GM21825 (cell line): Measurements from ENCODE around the gene TRIM6.
"Not testable (repeated sequence)": the region's sequence is repeated elsewhere in the genome, so short reads cannot be mapped to it uniquely, and the experiment has no call there.

Experiments used
- ATAC-seq: cut with Tn5 transposase; IDR thresholded peaks from one replicate; pipeline ENCODE4 v1.9.1; 2021; ENCODE audit warnings: mild to moderate bottlenecking, moderate library complexity; ENCODE audit not compliant: unreplicated experiment

The TRIM6 gene

GRCh38 chr11:5596607-5597201 lies at the start of gene TRIM6:
Gene TRIM6, plus strand, starts transcription at chr11:5596637. Its CDS starts 261 bp downstream, at chr11:5596898.
- ATAC-seq, result peak; percentile 42

GRCh38 chr11:5547982-5548381 lies 48.5 kb upstream of the TRIM6 start:
- peak; percentile 66 for ATAC-seq

DNA sequence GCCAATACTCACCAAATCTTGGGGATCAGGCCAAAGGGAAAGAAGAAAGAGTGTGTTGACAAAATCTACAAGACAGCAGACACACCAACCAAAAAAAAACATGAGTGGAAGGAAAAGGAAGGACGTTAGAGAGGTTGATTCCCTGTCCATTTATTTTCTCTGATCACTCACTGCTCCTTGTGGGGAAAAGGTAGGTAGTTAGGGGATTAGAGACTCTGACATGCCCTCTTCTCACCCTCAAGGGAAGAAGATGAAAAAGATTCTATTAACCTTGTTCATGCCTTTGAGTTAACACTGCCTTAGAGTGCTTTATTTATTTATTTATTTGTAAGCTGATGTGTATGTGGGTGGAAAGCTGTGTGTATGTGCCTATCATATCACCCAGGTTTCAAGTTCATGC lies 48.0 kb upstream of the TRIM6 start, which contains the start of gene OR52H1:
Gene OR52H1 (minus strand): TSS at position 101 of the 400 bp plus-strand sequence. CDS start 3,035 bp downstream, outside the sequence.
- ATAC-seq, result no peak

GRCh38 chr11:5550440-5551095 lies 45.9 kb upstream of the TRIM6 start:
- no peak for ATAC-seq

GRCh38 chr11:5553343-5553742 lies 43.1 kb upstream of the TRIM6 start:
- ATAC-seq, result no peak

DNA sequence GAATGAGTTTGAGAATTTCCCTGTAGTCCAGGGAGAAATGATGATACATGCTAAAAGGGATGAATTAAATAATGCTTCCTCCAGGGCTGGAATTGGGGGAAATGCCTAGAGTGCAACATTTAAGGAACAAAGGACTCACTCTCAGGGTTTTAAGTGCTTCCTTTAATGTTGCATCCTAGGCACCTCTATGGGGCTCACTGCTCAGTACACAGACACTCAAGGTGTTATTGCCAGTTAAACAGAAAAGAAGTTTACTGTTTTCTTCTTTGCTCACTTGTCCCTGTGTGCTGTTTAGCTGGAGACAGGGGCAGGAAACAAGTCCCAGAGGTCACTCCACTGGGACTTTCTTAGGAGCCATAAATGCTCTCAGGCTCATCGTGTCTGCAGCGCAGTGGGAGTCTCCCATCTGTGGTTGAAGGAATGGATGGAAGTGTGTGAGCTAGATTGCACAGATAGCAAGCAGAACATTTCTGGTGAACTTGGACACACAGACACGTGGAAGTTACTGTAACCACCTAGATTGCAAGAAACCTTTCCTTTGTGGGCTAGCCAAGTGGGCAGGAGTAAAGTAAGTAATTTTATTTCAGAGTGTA lies 39.7 kb upstream of the TRIM6 start:
- no peak for ATAC-seq

DNA sequence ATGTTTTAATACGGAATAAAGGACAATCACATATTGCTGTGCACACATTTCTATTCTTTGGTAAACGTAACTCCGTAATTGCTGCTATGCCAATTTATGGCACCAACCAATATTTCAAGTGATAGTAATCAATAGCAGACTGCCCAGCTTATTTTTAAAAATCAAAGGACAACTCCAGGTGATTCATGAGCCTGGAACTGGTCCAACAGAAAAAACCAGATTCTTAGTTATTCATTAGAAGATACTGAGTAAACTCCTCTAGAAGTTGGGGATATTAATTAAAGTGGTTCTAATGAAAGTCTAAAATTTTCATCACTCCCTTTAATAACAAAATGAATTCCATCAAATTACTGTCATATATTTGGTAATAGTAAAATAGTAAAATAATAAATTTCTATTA lies 38.7 kb upstream of the TRIM6 start:
- ATAC-seq, result no peak

- ATAC-seq, result no peak
Observed at GRCh38 chr11:5564259-5565019, 32.0 kb upstream of the TRIM6 start.

GRCh38 chr11:5574654-5575053 lies 21.8 kb upstream of the TRIM6 start:
- ATAC-seq, result no peak

GRCh38 chr11:5575152-5575551 lies 21.3 kb upstream of the TRIM6 start:
- ATAC-seq, result no peak

DNA sequence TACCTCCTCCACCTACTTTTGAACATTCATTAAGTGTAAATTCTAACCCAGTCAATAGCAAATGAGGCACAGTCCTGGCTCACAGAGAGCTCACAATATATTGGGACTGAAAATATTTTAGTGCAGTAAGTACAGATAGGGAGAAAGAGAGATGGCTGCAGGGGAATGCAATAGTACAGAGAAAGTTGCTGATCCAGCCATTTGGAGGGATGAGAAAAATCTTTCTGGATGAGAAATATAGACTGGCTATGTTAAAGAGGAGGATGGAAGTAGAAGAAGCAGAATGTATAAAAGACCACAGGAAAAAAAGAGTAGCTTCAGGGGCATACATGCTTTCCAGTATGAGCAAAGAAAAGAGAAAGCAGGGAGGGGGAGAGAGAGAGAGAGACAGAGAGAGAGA lies 19.3 kb upstream of the TRIM6 start:
- no peak for ATAC-seq

- ATAC-seq, result no peak
Observed at GRCh38 chr11:5580577-5580976, 15.9 kb upstream of the TRIM6 start, which contains the start of gene OR52B6. Gene OR52B6, plus strand, starts transcription at chr11:5580877. Its CDS starts 0 bp downstream, at chr11:5580877.

- no peak for ATAC-seq
Observed at GRCh38 chr11:5581014-5581413, 15.4 kb upstream of the TRIM6 start.

- ATAC-seq, result not testable (repeated sequence)
Observed at GRCh38 chr11:5584458-5584857, 12.0 kb upstream of the TRIM6 start.

- not testable (repeated sequence) for ATAC-seq
Observed at GRCh38 chr11:5589906-5590305, 6.5 kb upstream of the TRIM6 start.

- no peak for ATAC-seq
Observed at GRCh38 chr11:5591613-5592012, 4.8 kb upstream of the TRIM6 start.

DNA sequence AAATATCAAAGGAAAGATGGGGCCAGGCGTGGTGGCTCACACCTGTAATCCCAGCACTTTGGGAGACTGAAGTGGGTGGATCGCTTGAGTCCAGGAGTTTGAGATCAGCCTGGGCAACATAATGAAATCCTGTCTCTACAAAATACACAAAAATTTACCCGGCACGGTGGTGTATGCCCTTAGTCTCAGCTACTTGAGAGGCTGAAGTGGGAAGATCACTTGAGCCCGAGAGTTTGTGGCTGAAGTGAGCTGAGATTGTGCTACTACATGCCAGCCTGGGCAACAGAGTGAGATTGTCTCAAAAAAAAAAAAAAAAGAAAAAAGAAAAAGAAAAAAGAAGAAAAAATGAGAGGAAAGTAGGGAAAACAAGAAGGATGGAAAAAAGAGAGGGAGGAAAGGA lies 3.8 kb upstream of the TRIM6 start:
- no peak for ATAC-seq

- ATAC-seq, result no peak
Observed at GRCh38 chr11:5593146-5593545, 3.3 kb upstream of the TRIM6 start.

DNA sequence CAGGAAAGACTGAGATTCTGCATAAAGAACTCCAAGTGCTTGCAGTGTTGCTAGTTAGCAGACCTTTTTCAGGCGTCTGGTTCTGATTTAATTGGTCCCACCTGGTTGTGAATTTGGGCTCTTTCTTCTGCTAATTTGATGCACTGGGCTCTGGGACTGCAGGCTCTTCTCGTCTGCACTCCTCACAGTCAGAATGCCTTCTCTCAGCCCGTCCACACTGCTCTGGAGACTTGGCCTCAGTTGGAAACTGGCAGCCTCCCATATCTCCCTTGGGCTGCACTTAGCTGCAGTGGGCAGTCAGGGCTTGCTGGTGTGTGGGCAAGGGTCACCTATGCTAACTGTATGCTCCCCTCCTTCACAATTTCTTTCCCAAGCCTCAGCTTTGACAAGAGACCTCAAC lies 1.5 kb downstream of the TRIM6 start:
- ATAC-seq, result no peak

DNA sequence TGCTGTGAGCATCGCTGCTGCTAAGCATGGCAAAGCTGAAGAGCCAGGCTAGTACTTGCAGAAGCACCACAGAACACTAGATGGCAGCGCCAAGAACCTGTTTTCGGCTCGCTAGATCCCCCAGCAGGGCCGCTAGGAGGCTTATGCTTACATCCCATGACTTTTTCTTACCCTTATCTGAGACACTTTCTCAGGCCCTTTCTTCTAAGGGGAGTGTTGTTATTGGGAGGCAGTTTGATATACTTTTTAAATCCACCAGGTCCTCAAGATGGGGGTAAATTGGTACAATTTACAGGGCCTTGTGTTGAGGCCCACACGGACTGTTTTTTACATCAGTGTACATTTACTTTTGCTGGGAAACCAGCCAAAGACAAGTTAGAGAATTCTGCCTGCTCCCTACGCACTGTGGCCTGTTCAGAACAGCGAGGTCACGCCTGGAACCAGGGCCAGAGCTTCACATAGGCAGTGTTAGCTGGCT lies 4.0 kb downstream of the TRIM6 start:
- peak; percentile 79 for ATAC-seq

- not testable (repeated sequence) for ATAC-seq
Observed at GRCh38 chr11:5602791-5603190, 6.4 kb downstream of the TRIM6 start.
